HG03460 (cell line): ENCODE data around the gene TMEM45B.
"Not testable (repeated sequence)": the region's sequence is repeated elsewhere in the genome, so short reads cannot be mapped to it uniquely, and the experiment has no call there.

Experiments used
- ATAC-seq: cut with Tn5 transposase; IDR thresholded peaks from one replicate; pipeline ENCODE4 v1.9.1; 2021; ENCODE audit not compliant: unreplicated experiment

TMEM45B gene

DNA sequence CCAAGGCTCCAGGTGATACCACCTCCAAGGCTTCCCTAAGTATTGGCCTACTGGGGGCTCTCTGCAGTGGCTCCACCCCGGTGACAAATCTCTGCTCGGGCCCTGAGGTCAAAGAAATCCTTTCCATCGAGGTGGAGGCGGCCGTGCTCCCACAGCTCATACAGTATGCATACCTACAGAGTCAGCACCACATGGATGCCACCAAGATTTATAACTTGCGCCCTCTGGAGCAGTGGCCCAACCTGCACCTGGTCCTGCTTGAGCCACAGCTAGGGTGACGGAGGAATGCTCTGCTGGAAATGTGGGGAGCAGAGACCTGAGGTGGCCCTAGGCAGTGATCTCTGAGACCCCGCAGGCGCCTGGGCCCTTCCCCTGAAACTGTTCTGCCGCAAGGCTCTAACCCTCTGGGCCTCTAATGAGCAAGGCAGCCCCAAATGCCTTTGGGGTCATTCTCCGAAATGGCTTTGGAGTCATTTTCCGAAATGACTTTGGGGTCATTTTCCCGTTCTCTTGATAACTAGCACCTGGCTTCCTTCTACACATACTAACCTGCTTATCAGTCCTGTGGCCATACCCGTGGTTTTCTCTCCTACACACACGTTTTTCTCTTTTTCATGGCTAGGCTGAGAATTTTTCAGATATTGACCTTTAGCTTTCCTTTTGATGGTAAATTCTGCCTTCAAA, 33.9 kb downstream of the TMEM45B start:
- ATAC-seq: no peak

DNA sequence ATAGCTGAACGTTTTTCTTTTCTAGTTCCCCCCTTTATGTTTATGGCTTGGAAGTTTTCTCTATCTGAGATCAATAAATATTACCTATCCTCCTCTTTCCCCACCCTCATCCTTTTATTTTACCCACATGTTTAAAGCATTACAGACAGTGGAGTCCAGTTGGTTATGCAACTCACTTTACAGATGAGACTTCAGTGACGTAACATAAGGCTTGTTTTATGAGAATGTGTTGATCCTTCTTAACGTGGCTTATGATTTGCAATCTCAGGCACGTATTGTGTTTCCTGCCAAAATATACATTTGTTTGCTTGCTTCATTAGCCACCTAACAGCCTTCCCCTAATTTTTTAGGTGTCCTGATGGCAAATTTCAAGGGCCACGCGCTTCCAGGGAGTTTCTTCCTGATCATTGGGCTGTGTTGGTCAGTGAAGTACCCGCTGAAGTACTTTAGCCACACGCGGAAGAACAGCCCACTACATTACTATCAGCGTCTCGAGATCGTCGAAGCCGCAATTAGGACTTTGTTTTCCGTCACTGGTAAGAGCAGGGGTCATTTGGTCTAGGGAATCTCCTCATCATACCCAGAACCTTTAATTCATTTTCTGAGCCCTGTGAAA, 36.6 kb downstream of the TMEM45B start:
- no peak for ATAC-seq

DNA sequence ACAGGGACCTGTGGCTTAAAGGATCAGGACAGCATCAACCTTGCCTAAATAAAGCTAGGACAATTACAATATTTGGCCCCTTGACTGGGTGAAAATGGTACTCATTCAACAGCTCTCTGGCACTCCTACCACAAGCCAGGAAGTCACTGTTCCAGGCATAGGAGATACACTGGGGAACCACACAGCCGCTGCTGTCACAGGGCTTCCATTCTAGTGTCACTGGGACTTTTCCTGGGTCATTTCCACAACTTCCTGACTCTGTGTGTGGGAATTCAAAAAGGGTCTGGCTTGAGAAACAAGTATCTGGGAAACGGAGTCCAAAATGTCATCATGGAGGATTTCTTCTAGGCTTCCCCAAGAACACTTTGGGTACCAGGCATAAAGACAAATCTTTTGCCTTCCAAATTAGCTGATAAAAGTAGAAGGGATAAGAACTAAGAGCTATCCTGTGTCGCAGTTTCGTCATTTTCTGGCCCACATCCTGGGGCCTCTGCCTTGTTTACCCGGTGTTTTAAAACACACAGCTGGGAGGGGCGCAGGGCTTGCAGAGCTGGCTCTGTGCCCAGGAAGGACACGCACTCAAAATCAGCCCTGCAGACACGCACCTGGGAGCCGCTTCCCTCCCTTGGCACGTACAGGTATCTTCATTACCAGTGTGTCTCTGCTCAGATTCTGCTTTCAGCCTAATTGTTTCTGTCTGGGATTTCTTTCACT, 38.0 kb downstream of the TMEM45B start:
- ATAC-seq: no peak

DNA sequence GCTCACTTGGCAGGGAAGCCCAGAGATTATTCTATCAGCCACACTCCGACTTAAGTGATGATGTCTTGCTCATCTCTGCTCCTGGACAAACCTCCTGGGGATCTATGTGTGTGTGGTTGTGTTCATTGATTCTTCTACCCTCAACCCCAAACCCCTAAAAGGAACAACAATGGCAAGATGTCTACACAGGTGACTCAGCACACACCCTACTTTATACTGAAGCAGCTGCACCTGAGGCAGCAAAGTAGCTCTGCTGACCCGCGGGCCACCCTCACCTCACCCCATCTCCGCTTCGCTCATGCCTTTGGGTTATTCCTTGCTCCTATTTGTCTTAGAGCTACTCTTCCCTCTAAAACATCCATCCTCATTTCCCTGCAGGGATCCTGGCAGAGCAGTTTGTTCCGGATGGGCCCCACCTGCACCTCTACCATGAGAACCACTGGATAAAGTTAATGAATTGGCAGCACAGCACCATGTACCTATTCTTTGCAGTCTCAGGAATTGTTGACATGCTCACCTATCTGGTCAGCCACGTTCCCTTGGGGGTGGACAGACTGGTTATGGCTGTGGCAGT, 38.7 kb downstream of the TMEM45B start:
- no peak for ATAC-seq

DNA sequence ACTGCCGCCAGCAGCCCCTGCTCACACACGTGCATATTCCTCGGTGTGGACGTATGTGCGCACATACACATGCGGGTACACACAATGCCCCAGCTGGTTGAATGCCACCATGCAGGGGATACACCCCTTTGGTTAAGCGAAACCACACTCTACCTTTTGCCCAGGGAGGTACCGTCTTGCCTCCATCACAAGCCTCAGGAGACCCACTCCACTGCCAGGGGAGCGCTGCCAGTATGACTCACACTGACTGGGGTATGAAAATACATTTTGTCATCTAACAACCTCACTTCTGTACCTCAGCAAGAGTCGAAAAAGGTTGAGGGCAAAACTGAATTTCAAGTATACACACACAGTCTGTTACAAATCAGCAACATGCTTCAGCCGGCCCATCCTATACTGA, 39.4 kb downstream of the TMEM45B start:
- no peak for ATAC-seq

DNA sequence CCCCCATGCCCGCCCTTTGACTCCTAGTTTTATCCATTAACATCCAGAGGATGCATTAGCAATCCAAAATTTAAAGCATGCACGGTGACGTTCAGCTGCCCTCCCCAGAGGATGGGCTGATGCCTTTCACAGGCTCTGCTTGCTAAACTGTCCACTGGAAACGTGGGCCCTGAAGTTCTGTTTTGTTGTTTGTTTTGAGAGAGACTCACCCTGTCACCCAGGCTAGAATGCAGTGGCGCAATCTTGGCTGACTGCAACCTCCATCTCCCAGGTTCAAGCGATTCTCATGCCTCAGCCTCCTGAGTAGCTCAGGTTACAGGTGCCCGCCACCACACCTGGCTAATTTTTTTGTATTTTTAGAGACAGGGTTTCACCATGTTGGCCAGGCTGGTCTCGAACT, 40.4 kb downstream of the TMEM45B start:
- no peak for ATAC-seq

DNA sequence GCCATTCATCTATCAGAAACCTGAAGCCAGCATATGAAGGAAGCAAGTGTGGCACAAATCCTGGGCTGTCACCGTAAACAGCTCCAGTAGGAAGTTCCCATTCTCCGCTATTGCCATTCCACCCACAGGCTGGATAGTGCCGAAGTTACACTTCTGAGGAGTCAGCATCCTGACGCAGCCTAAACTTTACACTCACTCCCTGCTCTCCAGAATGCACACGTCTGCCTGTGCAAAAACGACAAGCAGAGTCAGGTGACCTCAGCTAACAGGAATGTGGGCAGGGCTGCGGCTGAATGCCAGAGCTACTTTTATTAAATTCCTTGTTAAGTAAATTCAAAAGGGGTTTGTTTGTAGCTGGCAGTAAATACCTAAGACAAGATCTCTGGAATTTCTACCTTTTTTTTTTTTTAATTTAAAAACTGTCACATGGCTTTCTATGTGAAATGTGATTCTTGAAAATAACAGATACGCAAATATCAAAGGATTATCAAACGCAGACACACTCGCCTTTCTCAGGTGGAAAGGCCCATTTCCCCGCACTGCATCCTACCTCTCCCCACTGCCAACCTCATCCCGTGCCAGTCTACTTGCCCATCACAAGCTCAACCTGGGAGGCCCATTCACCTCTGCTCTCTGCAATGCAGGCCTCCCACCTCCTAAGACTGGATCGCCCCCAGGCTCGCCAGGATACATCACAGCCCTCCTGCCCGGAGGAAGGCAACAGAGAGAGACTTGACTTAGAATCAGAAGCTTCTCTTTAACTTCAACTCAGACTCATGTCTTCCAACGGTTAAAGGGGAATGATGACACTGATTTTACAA, 46.3 kb downstream of the TMEM45B start:
- ATAC-seq: no peak

DNA sequence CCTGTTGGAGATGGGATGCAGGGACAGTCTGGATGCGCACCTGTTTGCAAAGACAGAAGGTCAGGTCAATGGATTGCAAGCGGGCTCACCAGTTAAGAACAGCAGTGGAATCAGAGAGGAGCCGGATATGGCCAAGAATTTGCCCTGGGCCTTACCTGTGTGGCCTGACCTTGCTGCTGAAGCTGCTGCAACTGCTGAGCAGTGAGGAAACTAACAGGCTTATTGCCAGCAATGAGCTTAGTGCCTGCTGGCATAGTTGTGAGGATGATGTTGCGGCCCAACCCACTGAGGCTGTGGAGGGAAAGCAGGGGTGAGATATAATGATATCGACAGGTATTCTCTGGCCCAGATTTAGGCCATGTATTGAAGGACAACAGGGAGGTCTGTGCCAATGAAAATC, 49.2 kb downstream of the TMEM45B start:
- no peak for ATAC-seq

DNA sequence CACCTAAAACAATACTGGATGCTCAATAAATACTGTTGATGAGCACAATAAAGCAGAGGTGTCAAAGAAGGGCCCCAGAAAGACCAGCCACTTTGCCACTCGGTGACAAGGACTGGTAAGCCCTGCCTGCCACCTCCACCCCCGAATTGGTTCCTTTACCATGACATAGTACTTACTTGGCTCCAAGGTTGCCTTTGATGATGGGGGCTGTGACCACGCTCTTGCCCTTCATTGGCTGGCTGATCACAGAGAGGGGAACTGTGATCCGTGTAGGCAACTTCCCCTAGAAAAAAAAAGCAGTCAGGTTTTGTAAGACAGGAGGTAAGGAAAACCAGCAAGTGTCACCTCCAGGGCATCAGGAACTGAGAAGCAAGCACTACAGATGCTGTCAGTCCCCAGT, 50.1 kb downstream of the TMEM45B start:
- ATAC-seq: no peak

DNA sequence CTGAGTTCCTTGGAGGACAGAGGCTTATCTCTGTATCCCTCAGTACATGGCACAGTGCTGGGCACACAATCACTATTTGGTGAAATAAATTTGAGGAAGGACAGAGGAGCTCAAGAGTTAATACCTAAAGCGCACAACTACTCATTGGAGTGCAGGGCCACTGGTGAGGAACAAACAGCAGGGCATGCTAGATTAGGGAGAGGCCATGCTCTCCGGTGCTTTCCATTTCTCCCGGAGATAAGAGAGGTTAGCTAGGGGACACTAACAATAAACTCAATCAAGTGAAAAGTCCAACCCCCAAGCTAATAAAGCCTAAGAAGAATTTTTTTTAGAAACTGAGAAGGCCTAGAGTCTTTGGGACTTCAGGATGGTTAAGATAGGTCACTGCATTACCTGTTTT, 50.7 kb downstream of the TMEM45B start:
- no peak for ATAC-seq

DNA sequence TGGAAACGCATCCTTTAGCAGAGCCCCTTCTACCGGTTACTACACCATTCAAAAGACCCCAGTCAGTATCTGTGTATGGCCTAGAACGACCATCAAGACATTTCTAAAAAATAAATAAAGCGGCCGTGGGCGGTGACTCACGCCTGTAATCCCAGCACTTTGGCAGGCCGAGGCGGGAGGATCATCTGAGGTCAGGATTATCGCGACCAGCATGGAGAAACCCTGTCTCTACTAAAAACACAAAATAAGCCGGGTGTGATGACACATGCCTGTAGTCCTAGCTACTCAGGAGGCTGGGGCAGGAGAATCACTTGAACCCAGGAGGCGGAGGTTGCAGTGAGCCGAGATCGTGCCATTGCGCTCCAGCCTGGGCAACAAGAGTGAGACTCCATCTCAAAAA, 53.0 kb downstream of the TMEM45B start:
- not testable (repeated sequence) for ATAC-seq

DNA sequence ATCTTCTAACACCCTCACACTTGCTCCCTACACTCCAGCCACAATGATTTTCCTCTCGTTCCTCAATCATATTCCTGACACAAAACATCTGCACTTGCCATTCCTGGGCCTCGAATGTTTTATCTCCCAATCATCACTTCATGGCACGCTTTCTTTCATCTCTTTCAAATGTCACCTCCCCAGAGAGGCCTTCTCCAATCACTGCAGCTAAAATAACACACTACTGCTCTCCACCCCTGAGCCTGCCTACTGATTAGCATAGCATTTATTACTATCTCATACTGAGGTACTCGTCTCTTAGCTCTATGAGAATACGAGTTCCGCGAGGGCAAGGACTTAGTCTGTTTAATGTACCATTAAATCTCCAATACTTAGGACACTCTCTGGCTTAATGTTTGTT, 56.3 kb downstream of the TMEM45B start:
- no peak for ATAC-seq

DNA sequence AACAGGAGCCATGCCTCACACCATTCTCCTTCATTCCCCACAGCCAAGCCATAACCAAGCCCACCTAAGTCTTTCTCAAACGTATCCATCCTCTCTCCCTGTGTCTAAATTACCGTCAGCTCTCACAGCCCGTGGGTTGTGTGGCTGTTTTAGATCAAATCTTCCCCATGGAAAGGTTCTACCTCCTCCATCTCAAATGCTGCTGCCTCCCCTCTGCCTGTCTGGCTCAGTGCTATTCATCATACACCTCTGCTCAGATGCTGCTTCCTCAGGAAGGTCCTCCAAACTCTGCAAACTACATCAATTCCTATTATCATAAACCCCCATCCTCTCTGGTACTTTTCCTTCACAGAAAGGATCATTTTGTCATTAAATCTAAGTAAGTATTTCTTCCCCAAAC, 64.7 kb downstream of the TMEM45B start:
- no peak for ATAC-seq

DNA sequence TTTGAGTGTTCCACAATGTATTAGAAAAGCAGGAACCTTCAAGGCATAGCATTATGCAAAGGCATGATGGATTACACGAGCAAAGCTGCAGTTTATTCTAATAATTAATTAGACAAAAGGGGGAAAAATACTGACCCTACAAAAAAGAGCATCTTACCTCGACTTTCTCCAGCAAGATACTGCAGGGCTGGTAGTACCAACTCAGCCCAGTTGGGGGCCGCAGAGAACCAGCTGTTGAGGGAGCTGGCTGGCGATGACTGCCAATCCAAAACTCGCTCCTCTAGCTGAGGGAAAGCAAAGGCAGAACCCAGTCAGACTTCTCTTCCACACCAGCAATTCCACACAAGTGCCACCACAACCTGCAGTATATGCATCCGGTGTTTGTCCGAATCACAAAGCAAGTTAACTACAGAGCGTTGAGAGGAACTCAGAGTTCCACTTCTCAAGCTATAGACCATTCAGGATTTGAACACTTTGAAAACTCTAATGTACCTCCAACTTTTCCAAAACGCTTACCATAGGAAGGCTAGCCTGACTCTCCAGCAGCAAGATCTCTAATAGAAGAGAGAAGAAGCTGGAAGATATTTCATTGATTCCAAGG, 66.0 kb downstream of the TMEM45B start:
- ATAC-seq: no peak

DNA sequence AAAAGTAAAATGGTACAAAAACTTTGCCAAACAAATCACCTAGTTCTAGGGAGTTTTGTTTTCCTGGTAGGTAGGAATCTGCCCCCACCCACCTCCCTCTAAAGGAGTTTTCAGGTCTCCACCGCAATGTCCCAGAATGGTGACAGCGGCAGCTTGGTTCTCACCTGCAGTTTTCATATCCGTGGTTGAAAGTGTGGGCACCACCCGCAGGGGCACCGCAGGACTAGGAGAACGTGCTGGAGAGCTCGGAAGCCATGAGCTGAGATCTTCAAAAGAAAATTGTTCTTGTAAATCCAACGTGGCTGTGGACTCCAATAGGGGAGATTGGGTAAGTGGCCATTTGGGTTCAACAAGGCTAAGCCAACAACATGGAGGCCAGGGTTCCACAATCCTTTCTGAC, 68.9 kb downstream of the TMEM45B start:
- ATAC-seq: no peak

DNA sequence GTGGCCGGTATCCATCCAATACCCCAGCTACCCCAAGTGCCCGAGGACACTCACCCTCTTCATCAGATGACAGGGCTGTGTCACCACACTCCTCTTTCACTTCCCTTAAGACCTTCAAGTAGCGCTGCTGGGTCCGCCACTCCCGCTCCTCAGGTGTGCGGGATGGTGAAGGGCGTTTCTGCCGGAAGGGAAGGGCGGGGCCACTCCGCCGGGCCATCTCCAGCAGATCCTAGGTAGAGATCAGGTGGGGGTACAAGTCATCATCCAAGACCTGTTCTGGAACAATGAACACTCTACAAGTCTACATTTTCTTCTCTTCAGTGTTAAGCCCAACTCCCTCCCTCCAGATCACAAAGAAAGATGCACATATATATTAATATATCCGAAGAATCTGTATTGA, 69.7 kb downstream of the TMEM45B start:
- no peak for ATAC-seq

DNA sequence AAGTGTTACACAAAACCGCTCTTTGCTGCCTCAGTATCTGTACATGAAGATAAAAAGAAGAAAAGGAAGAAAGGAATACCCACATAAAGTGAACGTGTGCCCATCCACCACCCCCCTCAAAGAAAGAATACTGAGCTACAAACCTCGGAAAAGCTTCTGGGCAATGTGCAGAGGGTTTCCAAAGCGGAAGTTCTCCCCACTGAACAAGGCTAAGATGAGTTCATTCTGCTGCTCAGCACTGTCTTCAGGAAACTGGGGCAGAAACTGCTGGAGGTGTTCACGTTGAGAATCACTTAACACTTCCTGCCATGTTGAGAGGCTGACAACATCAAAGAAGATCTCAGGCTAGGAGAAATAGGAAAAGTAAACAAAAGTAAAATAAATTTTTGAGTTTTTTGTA, 72.8 kb downstream of the TMEM45B start:
- no peak for ATAC-seq

DNA sequence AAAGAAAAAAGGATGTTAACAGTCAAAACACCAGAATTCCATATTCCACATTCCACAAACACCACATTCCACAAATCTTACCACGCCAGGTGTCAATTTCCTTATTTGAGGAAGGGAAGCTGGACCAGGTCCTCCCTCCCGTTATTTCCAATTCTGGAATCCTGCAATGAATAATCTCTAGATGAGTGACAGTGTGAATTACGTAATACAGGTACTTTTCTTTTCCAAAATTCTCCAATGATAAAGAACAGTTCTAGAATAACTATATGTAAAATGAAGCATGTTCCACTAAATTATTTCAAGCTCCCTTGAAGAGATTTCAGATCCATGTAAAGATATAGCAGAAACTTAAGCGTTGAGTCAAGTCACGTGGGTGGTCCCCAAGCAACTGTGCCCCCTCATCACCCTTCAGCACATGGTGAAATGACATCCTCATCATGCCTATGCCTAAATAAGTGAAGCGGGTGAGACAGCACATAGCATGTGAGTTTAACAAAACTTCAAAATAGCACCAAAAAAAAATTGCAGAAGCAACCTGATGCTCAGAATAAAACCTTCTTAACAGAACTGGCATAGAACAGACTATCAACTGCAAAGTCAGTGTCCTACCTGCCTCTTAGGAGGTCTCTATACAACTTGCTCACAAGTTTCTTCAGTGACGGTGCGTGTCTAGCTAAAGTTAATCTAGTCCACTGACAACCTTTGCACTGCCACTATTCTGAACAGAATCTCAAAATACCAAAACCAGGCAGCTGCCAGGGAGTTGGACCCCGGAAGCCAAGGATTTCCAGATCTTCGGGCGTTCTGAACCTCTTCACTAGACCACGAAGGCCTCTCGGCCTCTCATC, 78.9 kb downstream of the TMEM45B start:
- peak; percentile 24 for ATAC-seq

DNA sequence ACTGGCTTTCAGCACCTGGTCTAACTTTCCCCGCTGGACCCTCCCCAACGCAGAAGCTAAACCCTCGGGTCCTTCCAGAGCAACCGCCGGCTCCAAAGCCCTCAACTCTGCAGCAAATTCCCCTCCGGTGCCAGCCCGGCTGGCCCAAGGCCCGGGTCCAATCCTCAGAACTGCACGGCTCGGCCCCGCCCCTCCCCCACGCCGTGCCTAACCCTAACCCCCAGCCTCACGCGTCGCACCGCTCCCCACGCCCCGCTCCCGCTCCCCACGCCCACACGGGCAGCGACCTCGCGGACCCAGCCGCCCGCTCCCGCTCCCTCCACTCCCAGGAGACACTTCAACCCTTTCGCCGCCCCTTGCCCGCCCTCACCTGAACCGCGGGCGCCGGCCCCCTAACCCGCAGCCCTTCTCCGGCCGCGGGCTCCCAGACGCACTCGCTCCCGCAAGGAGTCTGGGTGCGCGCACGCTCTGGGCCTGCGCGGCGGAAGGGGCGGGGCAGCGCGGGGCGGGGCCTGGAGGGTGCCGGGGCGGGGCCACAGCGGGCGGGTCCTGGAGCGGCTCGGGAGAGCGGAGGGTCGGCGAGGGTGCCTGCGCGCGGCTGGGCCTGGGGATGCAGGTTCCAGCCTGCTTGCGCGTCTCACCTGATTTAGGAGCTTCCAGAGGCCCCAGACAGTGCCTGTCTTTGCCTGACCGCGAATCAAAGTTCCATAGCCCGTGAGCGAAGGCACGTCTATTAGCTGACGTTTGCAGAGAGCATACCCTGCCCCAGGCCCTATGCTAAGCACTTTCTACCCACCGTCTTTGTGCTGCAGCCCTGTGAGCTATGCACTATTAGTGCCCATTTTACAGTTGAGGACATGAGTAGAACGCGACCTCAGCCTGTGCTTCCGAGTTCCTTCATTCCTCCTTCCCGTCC, 79.7 kb downstream of the TMEM45B start, which contains the start of gene NFRKB:
TSS of gene NFRKB (minus strand) at position 453 of the 916 bp plus-strand sequence. CDS start 2,729 bp downstream, outside the sequence.
- peak; percentile 95 for ATAC-seq
